ENCODE measurements around the gene MAN2A2.
"Not testable (repeated sequence)": the region's sequence is repeated elsewhere in the genome, so short reads cannot be mapped to it uniquely, and the experiment has no call there.

MAN2A2 gene

DNA sequence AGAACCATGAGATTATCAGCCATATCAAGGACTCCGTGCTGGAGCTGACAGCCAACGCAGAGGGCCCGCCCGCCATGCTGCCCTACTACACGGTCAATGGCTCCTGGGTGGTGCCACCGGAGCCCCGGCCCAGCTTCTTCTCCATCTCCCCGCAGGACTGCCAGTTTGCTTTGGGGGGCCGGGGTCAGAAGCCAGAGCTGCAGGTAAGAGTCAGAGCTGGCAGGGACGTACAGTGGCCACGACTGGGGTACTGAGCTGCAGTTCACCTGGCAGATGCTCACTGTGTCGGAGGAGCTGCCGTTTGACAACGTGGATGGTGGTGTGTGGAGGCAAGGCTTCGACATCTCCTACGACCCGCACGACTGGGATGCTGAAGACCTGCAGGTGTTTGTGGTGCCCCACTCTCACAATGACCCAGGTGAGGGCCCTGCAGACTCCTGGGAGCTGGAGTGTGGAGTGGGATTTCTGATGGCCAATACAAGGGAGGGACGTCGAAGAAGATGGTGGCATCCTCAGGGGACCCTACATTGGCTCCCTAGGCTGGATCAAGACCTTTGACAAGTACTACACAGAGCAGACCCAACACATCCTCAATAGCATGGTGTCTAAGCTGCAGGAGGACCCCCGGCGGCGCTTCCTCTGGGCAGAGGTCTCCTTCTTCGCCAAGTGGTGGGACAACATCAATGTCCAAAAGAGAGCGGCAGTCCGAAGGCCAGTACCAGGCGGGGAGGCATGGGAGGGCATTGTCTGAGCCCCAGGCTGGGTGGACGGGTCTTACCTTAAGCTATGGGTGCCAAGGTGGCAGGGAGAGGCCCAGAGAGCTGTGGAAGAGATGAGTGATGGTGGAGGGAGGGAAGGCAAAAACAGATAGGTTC, 2.4 kb downstream of the MAN2A2 start:
- DNase-seq = no peak

DNA sequence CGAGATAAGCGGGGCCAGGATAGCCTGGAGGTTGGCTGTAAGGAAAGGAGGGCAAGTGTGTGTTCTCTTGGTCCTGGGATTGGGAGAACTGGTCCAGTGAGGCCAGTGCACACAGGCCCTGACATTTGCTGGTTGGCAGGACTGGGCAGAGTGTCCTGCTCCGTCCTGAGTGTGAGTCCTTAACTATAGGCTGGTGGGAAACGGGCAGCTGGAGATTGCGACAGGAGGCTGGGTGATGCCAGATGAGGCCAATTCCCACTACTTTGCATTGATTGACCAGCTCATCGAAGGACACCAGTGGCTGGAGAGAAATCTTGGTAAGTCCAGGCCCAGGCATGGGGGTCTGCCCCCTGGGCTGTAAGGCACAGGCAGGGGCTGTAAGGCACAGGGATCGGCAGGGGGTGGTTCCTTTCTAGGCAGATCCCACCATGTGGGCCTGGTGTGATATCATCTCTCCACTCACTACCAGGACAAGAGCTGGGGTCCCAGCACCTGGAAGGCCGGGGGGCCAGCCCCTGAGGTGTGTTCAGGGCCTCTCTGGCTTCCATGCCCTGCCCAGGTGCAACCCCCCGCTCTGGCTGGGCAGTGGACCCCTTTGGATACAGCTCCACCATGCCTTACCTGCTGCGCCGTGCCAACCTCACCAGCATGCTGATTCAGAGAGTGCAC, 3.2 kb downstream of the MAN2A2 start:
- no peak for DNase-seq

DNA sequence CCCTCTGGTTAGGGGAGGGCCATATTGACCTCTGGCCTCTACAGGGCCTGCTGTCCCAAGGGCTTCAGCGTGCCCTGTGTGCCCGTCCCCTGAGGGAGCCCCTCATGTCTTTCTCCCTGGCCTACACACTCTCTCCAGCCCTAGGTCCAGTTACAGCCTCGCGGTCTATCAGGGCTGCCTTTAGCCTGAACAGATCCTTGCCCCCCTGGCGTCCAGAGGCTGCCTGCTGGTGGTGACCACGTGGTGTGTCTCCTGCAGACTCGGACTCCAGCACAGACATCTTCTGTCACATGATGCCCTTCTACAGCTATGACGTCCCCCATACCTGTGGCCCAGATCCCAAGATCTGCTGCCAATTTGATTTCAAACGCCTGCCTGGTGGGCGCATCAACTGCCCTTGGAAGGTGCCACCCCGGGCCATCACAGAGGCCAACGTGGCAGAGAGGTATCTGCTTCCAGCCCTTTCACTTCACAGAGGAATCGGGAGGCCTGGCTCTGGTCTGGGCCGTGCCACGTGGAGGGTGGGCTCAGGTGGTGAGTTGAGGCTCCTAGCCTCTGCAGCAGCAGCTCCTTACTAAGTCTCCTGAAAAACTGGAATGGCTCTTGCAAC, 4.1 kb downstream of the MAN2A2 start:
- no peak for DNase-seq

DNA sequence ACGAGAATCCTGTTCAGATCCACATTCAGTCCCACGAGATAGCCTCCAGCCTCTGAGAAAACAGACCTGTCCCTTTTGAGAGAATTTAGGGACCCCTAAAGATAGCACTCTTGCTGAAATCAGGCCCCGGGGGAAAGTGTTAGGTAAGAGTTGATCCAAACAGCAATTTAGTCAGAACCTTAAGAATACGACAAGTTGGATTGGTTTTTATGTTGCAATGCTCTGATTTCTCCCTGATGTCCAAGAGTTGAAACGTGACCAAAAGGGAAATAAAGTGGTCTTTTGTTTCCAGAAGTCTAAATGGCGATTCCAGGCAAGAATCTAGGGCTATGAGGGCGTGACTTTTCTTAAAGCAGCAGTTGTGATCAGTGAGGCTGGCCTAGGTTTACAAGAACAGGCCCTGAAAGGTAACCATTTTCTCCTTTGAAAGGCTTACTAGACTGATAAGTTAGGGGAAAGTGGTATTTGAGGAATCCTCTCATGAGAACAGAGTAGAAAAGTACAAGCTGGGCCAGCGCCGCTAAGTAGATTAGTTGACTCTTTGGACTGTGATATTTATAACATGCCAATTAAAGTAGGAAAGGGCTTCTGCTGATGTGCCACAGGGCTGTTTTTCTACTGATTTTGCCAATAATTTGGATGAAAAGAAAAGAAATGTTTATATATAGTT, 4.9 kb downstream of the MAN2A2 start:
- no peak for DNase-seq

DNA sequence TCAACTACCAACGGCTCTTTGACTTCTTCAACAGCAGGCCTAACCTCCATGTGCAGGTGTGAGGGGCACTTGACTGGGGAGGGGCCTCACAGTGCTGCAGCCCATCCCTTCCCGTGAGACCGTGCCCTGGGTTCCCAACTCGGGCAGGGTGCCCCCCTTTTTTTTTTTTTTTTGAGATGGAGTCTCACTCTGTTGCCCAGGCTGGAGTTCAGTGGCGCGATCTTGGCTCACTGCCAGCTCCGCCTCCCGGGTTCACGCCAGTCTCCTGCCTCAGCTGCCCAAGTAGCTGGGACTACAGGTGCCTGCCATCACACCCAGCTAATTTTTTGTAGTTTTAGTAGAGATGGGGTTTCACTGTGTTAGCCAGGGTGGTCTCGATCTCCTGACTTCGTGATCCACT, 6.3 kb downstream of the MAN2A2 start:
- not testable (repeated sequence) for DNase-seq

DNA sequence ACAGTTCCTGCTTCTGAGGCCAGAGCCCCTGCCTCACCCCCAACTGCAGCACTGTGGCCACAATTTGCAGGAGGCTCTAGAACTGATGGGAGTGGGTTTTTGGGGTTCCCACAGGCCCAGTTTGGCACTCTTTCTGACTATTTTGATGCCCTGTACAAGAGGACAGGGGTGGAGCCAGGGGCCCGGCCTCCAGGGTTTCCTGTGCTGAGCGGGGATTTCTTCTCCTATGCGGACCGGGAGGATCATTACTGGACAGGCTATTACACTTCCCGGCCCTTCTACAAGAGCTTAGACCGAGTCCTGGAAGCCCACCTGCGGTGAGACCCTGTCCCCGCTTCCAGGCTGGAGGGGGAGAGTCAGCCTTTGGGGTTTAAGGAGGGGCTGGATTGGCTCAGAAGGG, 6.9 kb downstream of the MAN2A2 start:
- no peak for DNase-seq

DNA sequence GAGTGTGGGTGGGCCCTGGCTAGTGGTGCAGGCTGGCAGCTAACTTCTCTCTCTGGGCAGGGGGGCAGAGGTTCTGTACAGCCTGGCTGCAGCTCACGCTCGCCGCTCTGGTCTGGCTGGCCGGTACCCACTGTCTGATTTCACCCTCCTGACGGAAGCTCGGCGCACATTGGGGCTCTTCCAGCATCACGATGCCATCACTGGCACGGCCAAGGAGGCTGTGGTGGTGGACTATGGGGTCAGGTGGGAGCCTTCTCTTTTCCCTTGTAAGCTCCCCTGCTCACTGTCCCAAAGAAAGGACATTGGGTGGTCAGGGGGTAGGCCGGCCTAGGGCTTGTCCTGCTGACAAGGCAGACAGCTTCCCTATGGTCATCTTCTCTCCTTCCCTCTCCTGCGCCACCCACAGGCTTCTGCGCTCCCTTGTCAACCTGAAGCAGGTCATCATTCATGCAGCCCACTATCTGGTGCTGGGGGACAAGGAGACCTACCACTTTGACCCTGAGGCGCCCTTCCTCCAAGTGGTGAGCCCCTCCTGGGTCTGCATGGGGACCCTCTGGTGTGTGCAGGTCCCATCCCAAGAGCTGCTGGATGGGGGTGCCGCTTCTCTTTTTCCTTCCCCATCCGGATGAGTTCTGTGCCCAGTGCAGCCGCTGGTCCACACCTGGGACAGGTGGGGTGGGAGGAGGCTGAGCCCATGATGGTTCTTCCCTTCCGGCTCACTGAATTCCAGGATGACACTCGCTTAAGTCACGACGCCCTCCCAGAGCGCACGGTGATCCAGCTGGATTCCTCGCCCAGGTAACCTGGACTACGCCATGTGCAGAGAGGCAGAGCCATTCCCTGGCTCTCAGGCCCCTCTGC, 7.6 kb downstream of the MAN2A2 start:
- no peak for DNase-seq

DNA sequence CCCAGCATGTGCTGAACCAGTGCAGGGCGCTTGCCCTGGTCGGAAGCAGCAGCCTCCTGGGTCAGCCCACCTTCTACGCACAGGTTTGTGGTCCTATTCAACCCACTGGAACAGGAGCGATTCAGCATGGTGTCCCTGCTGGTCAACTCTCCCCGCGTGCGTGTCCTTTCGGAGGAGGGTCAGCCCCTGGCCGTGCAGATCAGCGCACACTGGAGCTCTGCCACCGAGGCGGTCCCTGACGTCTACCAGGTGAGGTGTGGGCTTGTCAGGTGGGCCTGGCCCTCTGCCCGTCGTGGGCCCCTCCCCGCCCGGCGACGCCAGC, 8.2 kb downstream of the MAN2A2 start:
- DNase-seq = no peak

DNA sequence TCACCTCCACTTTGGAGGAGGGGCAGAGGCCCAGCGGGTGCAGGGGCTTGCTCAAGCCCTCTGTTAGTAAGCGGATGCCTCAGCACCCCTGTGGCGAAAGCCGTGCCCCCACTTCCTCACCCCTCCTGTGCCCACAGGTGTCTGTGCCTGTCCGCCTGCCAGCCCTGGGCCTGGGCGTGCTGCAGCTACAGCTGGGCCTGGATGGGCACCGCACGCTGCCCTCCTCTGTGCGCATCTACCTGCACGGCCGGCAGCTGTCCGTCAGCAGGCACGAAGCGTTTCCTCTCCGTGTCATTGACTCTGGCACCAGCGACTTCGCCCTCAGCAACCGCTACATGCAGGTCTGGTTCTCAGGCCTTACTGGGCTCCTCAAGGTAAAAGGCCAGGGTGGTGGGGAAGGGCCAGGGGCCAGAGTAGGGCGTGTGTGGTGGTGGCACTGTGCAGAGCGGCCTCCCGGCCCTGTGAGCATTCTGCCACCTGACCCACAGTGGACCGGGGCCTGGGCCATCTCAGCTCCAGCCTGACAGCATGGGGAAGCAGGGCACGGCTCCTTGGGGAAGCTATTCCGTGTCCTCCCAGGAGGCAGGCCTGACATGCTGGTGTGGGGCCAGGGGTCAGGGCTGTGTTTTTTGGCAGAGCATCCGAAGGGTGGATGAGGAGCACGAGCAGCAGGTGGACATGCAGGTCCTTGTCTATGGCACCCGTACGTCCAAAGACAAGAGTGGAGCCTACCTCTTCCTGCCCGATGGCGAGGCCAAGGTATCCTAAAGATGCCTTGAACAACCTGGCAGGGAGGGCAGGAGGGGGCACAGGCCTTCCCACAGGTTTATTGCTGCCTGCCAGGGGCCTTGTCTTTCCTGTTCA, 9.0 kb downstream of the MAN2A2 start:
- DNase-seq = no peak

DNA sequence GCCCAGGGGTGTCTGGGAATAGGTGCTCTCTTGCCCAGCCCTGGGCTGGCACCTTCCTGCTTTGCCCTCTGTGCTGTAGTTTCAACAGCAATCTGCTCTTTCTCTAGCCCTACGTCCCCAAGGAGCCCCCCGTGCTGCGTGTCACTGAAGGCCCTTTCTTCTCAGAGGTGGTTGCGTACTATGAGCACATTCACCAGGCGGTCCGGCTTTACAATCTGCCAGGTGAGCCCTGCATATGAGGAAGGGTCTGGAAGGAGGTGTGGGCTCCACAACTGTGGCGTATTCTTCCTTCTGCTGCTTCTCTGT, 9.6 kb downstream of the MAN2A2 start:
- no peak for DNase-seq

DNA sequence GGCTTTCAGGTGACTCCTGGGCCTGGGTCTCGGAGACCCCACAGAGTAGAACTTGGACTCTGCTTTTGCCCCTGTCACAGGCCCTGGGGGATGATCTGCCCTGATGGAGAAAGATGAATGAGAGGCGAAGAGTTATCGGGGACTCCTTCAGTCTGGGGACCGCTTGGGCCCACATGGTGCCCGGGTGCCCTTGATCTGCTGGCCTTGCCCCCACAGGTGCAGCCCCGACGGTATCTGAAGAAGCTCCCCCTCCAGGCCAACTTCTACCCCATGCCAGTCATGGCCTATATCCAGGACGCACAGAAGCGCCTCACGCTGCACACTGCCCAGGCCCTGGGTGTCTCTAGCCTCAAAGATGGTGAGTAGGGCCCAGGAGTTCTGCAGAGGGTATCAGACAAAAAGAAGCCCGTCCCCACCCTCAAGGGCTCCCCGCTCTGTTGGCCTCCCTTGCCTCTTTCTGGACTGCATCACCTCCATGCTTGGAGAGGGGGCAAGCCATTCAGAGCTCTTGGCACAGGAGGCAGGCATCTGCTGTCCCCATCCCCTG, 10.4 kb downstream of the MAN2A2 start:
- no peak for DNase-seq

DNA sequence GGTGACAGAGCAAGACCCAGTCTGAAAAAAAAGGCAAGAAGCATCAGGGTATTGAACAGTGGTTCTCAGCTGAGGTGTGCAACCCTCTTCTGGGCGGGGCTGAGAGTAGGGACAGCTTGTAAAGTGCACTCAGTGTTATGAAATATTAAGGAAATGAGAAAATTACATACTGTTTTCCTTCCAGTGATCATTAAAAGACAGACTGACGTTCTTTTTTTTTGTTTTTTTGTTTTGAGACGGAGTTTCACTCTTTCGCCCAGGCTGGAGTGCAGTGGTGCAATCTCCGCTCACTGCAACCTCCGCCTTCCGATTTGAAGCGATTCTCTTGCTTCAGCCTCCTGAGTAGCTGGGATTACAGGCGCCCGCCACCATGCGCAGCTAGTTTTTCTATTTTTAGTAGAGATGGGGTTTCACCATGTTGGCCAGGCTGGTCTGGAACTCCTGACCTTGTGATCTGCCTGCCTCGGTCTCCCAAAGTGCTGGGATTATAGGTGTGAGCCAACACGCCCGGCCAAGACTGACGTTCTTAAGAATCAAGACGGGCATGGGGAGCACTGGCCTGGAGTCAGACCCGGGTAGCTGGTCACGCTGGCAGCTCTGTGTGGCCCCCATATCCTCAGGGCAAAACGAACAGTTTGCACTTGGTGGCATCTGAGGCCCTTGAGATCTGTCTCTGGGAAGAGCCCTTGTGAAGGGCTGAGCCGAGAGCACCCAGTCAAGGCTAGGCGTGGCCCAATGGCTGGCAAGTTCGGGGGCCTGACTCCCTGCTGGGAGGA, 11.4 kb downstream of the MAN2A2 start:
- no peak for DNase-seq

DNA sequence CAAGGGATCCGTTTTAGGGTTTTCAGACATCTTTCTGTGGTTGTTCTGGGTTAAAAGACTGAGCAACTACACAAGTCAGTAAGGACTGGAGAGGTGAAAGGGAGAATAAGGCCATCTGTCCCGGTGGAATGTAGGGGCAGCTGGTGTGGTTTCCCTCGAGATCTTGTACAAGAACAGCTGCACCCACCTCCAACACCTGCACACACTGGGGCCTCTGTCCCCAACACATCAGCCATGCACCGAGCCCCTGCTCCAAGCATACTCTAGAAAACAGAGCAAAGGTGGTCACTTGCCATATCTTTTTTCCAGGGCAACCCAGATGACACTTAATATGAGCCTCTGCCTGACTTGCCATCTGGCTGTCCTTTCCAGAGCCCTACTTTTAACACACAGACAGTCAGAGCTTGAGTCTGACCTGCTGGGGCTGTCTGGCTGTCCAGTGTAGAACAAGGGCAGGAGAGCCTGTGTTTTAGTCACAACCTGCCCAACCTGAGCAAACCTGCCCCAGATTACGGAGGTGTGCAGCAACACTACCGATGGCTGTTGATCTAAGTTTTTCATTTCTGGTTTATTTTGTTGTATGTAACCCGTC, 12.2 kb downstream of the MAN2A2 start:
- no peak for DNase-seq

DNA sequence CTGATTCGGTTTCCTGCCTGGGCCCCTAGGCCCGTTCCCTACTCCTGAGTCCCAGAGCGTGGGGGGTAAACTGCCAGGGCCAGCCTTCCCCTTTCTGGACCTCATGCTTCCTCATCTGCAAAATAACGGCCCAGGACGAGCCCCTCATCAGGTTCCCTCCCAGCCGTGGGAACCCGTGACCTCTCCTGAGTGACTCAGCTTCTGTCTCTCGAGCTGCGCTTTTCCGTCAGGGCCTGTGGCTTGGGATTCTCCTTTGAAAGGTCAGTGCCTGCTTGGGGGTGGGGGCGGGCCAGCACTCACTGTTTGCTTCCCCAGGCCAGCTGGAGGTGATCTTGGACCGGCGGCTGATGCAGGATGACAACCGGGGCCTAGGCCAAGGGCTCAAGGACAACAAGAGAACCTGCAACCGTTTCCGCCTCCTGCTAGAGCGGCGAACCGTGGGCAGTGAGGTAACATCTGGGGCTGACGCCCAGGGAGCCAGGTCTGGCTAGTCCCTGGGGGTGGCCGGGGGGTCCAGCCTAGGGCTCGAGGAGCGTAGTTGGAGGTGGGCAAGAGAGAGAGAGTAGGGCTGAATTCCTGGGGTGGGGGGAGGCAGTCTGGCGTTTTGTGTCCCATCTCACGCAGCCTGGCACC, 12.8 kb downstream of the MAN2A2 start:
- DNase-seq = no peak

DNA sequence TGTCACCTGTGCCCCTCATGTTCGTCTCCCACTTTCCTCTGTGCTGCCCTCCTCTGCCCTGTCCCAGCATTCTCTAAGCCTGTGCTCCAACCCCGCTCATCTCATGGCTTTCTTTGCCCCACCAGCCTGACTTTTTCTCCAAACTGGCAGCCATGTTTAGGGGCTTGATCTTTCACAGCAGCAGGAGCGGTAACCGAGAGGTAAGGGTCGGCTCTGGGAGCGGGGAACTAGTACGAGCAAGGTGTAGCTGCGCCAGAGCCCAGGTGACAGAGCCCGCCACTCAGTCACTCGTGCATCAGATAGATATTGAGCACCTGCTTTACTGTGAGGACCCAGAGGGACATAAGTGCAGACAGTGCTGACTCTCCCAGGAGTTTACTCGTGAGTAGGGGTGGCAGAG, 13.4 kb downstream of the MAN2A2 start:
- DNase-seq = no peak

DNA sequence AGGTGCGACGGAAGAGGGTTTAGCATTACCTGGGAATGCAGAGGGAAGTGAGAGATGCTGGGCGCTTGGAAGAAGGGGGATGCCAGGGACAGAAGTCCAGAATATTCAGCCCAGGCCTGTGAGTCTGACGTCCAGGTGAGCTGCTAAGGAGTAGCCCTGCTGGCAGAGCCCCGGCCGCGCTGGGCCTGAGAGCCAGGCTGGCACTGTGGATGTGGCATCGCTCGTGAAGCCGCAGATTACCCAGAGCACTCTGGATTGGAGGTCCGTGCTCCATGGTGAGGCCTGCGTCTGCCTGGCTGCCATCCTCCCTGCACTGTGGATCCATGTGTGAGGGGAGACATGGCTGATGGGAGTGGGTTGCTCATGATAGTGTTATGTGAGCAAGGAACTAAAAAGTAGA, 14.5 kb downstream of the MAN2A2 start:
- no peak for DNase-seq

DNA sequence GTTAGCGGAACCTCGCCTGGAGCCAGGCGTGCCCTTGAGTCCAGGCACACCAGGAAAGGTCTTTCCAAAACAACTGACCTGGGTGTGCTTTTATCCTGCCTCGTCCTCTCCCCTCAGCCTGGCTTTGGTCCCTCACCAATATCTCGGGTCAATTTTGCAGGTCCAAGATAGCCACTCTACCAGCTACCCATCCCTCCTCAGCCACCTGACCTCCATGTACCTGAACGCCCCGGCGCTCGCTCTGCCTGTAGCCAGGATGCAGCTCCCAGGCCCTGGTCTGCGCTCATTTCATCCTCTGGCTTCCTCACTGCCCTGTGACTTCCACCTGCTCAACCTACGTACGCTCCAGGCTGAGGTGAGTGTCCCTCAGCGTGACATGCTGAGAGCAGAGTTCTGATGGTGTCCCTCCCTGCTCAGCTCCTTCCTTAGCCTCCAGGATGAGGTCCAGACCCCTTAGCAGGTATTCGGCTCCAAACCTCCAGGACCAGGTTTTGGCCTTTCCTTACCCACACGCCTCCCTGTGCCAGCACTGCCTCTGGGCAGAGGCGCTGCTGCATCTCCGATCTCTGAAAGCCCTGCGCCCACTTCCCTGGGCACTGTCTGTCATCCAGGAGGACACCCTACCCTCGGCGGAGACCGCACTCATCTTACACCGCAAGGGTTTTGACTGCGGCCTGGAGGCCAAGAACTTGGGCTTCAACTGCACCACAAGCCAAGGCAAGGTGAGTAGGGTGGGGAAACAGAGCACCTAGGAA, 15.1 kb downstream of the MAN2A2 start:
- no peak for DNase-seq

DNA sequence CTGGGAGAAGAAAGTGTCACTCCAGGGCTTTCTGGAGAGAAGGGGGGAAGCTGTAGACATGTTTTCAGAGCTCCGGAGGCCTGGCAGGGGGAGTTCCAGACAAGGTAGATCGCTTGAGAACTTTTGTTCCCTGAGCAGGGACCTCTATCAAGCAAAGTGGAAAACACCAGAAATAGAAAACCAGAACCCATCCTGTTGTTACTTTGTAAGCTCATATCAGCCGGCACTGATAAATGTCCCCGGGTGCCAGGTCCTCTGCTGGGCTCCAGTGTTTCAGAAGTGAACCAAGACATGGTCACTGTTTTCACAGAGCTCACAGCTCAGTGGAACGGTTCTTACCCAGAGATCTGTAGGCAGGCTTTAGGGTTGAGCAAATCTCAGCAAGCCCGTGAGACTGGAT, 15.7 kb downstream of the MAN2A2 start:
- DNase-seq = no peak

DNA sequence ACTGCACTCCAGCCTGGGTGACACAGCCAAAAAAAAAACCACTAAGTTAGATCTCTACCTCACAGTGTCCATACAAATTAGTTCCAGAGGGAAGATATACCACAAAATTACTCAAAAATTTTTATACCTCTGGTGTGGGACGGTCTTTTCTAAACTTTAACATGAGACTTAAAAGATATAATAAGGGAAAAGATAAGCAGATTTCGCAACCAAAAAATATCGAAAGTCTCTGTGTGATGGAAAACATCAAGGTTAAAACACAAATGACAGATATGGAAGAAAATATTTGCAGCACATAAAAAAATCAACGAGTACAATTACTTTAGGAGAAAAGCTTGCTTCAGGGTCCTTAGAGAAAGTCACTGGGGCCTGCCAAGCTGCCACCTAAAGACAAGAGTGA, 18.8 kb downstream of the MAN2A2 start:
- DNase-seq = no peak

All from NCI-H226 (cell line).